ENCODE results near the gene AHCTF1.

GRCh38 chr1:246790833-246791232, 140.9 kb downstream of the AHCTF1 start:
- TF ChIP-seq POLR2AphosphoS5 (IDR thresholded peaks at IDR 0.05; ENCODE audit: insufficient read depth in 1 of 2, low read depth in 1 of 2): no peak
- no peak for TF ChIP-seq POLR2A (IDR thresholded peaks at IDR 0.05)
- TF ChIP-seq CTCF (IDR thresholded peaks at IDR 0.05): no peak

Data from vagina (tissue), 2 donors.